Measurements from ENCODE around the gene VPS18.
"Not testable (repeated sequence)": the region's sequence is repeated elsewhere in the genome, so short reads cannot be mapped to it uniquely, and the experiment has no call there.

The VPS18 gene, protein sequence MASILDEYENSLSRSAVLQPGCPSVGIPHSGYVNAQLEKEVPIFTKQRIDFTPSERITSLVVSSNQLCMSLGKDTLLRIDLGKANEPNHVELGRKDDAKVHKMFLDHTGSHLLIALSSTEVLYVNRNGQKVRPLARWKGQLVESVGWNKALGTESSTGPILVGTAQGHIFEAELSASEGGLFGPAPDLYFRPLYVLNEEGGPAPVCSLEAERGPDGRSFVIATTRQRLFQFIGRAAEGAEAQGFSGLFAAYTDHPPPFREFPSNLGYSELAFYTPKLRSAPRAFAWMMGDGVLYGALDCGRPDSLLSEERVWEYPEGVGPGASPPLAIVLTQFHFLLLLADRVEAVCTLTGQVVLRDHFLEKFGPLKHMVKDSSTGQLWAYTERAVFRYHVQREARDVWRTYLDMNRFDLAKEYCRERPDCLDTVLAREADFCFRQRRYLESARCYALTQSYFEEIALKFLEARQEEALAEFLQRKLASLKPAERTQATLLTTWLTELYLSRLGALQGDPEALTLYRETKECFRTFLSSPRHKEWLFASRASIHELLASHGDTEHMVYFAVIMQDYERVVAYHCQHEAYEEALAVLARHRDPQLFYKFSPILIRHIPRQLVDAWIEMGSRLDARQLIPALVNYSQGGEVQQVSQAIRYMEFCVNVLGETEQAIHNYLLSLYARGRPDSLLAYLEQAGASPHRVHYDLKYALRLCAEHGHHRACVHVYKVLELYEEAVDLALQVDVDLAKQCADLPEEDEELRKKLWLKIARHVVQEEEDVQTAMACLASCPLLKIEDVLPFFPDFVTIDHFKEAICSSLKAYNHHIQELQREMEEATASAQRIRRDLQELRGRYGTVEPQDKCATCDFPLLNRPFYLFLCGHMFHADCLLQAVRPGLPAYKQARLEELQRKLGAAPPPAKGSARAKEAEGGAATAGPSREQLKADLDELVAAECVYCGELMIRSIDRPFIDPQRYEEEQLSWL

GRCh38 chr15:40893733-40894680 lies at the start of gene VPS18:
TSS of gene VPS18 (plus strand) at chr15:40894450. CDS start at chr15:40894769, 319 bp downstream.
- peak; percentile 97 for DNase-seq (ENCODE audit: low read depth)

GRCh38 chr15:40844696-40845030 lies 49.6 kb upstream of the VPS18 start:
- DNase-seq (ENCODE audit: low read depth): no peak

DNA sequence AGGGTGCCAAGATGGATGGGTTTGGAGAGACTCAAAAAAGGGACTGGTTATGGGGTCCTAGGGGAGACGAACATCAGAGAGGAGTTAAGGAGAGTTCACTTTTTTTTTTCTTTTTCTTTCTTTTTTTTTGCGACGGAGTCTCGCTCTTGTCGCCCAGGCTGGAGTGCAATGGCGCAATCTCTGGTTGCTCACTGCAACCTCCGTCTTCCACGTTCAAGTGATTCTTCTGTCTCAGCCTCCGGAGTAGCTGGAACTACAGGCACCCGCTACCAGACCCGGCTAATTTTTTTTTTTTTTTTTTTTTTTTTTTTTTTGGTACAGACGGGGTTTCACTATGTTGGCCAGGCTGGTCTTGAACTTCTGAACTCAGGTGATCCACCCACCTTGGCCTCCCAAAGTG lies 49.2 kb upstream of the VPS18 start:
- DNase-seq (ENCODE audit: low read depth): no peak

DNA sequence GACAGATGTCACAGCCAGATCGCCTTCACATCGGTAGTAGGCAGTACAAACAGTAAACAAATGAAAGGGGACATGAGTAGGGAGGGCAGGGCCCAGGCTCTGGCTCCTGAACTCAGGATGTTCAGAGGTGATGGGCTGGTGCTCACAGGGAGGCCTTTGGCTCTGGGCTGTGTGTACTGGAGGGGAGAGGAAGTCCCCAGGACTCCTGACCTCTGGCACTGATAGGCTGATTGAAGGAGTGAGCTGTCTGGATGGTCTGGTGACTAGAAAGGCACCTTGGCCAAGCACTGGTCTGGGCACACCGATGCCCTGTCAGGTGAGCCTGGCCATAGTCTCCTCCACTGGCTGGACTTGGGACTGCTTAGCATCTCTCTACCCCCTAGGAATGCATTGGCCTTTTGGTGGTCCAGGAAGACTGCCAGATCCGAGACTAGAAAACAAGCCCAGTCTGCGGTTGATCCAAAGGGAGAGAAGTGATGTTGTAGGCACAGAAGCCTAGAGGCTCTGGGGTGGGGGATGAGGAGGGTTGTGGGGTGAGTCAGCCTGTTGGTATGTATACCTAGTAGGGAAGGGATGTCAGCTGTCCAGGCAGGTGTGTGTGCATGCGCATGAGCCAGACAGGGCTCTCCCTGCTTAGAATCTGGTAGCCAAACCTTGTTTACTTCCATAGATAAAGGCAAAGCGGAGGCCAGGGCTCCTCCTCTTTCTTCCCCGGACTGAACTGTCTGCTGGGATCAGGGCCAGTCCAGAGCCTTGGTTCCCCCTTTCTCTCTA lies 48.6 kb upstream of the VPS18 start:
- DNase-seq (ENCODE audit: low read depth): no peak

DNA sequence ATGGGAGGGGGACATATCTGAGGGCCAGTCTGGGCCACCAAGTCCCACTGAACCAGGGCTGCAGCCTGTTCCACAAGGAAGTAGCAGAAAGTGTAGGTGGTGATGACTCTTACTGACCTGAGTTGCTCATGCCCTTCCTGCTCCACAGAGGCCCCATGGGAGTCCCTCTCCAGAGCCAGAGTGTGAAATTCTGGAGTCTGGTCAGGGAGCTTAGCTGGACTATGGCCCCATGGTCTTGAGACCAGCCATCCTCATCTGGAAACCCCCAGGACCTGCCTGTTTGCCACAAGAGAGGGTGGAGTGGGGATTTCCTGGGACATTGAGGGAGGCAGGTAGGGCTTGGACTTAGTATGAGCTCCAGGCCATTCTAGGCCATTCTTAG lies 47.4 kb upstream of the VPS18 start:
- DNase-seq (ENCODE audit: low read depth): no peak

DNA sequence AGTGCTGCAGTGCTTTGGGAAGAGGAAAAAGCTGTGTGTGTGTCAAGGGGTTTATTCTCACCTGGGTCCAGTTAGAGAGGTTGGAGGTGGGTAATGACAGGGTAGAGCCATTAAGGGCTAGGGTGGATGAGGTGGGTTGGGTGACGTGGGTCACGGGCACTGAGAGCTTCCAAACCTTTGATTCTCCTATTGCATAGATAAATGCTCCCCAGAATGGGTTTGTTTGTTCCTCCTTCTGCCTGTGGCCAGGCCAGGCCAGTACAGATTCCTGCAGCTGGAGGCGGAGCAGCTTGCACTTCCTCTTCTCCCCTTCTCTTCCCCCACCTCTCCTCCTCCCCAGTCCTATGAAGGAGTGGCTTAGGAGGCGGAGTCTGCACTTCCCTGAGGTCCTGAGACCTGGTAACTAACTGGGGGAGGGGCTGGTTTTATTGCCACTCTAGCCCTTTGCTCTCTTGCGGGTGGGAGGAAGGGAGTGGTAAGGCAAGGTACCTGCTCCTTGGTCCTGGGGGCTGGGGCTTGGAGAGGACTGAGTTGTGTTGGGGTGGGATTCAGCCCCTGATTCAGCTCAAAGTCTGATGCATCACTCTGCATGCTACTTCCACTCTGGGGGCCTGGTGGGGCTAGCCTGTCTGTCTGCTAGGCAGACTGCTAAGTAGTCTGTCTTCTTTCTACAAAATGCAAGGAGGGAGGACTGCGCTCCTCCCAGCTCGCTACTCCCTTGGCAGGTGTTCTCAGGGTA lies 46.9 kb upstream of the VPS18 start:
- no peak for DNase-seq (ENCODE audit: low read depth)

GRCh38 chr15:40850576-40851112 lies 43.6 kb upstream of the VPS18 start:
- DNase-seq (ENCODE audit: low read depth): no peak

GRCh38 chr15:40852529-40852928 lies 41.7 kb upstream of the VPS18 start:
- no peak for DNase-seq (ENCODE audit: low read depth)

DNA sequence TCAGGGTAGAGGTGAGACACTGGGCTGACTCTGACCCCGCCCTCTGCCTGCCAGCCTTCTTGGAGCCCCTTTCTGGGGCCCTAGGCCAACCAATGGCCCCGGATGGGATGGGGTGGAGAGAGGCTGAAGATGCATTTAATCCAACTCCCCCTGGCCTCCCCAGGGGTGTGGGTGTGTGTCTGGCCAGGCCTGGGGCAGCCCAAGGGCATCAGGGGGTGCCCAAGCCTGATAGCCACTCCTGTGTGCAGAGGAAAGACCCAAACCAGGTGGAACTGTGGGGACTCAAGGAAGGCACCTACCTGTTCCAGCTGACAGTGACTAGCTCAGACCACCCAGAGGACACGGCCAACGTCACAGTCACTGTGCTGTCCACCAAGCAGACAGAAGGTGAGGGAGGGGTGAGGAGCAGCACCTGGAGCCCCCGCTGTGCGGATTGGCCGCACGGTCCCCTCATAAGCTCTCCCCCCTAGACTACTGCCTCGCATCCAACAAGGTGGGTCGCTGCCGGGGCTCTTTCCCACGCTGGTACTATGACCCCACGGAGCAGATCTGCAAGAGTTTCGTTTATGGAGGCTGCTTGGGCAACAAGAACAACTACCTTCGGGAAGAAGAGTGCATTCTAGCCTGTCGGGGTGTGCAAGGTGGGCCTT lies 40.9 kb upstream of the VPS18 start:
- no peak for DNase-seq (ENCODE audit: low read depth)

DNA sequence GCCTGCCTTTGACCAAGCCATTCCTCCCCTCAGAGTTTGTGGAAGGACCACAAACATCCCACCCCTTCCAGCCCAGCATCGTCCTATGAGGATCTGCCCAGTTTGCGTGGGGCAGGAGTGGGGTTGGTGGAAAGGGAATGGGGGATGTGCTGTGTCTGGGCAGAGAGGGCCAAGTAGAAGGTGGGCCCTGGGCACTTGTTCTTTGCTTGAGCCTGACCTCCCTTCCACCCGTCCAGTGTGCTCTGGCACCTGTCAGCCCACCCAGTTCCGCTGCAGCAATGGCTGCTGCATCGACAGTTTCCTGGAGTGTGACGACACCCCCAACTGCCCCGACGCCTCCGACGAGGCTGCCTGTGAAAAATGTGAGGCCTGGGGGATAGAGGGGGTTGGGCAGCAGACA lies 40.1 kb upstream of the VPS18 start:
- DNase-seq (ENCODE audit: low read depth): no peak

- DNase-seq (ENCODE audit: low read depth): no peak
Measured at GRCh38 chr15:40855706-40856234, 38.5 kb upstream of the VPS18 start.

- no peak for DNase-seq (ENCODE audit: low read depth)
Measured at GRCh38 chr15:40856746-40857145, 37.5 kb upstream of the VPS18 start.

DNA sequence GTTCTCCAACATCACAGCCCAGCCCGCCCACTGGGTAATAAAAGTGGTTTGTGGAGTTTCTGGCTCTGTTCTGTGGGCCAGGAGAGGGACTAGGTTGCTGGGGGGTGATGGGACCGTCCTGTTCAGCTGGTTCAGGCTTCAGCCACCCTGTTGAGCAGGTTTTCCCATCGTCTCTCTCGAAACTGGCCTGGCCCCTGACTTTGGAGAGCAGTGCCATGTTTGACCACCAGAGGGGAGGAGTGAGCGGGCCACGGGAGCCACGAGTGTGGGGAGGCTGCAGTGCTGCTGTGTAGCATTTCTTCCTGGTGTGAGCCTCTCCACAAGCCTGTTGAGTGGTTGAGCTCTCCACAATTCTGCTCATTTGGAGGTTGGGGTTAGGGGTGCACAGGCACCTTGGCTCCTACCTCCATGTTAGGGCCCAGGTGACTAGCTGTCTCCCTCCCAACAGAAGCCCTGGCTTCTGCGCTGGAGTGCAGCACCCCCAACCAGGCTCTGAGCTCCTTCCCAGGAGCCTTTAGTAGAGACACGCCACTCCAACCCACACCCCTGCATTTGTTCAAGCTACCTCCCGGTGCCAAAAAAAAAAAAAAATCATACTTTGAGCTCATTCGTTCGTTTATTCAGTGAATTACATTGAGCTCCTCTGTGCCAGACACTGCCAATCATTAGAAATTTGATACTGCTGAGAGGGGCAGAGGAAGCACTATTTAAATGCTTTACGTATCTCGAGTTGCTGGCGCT lies 36.5 kb upstream of the VPS18 start:
- peak; percentile 59 for DNase-seq (ENCODE audit: low read depth)

GRCh38 chr15:40858706-40859105 lies 35.5 kb upstream of the VPS18 start:
- no peak for DNase-seq (ENCODE audit: low read depth)

DNA sequence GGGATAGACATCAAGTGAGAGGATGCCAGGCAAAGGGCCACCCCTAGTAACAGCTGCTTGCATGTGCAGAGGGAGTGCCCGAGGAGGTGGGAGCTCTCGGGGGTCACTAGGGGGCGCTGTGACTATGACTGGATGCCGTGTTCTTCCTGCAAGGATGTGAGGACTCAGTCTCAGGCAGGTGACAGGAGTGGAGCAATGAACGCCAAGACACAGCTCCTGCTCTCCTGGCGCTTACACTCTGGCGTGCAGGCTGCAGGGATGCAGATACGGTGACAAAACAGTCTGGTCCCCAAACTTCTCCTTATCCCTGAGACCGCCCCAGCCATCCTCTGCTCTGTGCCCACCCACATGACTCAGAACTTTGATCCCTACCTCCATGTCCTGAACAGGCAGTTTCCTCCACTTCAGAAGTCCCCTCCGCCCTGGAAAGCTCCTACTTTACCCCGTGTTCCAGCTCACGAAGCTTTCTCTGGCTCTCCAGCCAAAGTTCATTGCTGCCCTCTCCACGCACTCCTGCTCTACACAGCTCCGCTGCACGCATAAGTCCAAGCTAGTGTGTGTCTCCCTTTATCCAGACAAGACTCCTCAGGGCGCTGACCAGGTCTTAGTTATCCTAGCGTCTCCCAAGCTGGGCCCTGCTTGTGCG lies 34.9 kb upstream of the VPS18 start:
- peak; percentile 50 for DNase-seq (ENCODE audit: low read depth)

DNA sequence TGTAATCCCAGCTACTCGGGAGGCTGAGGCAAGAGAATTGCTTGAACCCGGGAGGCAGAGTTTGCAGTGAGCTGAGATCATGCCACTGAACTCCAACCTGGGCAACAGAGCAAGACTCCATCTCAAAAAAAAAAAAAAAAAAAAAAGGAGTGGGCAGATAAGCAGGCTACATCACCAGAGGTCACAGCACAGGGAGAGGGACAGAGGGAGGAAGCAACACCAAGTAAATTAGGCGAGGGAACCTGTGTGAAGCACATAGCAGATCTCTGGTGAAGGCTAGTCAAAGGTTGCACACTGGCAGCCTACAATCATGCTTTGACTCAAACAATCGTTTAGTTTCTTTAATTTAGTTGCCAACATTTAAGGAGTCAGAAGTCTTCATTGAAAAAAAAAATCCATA lies 33.1 kb upstream of the VPS18 start:
- DNase-seq (ENCODE audit: low read depth): not testable (repeated sequence)

DNA sequence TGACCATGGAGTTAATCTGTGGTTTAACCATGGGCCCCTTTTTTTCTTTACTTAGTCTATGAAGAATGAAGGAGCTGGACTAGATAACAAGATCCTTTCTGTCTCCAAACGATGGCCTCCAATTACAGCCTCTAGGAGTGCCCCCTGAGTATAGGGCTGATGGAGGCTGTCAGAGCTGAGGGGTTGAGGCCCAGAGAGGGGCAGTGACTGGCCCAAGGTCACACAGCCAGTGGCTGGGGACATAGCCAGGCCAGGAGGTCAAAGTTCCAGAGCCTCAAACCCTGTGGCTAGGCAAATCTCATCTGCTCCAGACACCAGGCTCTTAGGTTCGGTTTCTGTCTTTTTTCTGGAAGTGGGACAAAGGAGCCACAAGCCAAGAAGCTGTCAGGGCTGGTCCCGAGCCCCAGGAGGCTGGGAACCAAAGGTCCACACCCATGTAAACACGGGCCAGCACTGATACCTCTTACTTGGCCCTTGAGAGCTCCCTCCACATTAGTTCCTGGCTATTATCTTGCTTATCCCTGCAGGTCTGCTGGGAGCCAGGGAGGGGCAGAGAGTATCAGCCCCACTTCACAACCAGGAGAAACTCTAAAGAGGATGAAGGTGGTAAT lies 30.5 kb upstream of the VPS18 start:
- DNase-seq (ENCODE audit: low read depth): no peak

DNA sequence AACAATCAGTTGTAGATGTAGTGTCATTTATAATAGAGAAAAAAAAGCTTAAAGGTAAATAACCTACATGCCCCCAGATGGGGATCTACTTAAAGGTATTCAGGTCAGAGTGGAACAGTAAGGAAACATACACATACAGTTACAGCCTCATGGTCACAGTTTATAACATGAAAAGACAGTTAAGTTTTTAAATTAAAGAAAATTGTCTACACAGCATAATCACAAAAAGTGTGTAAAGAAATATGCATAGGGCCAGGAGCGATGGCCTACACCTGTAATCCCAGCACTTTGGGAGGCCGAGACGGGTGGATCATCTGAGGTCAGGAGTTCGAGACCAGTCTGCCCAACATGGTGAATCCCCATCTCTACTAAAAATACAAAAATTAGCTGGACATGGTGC lies 27.1 kb upstream of the VPS18 start:
- DNase-seq (ENCODE audit: low read depth): no peak

All from stimulated activated CD8-positive, alpha-beta memory T cell treated with anti-CD3 and anti-CD28 coated beads, Interleukin-12 subunit alpha, Interleukin-12 subunit beta, amount 100 ng/mL, for 4 hours (primary cell).